ENCODE data around the gene SLFN5. TPM values are rescaled to one million over a fixed set of nuclear protein-coding genes. Genes with fewer than 3 reads are reported as not detected.
"Not testable (repeated sequence)": the region's sequence is repeated elsewhere in the genome, so short reads cannot be mapped to it uniquely, and the experiment has no call there.

SLFN5 gene
- total RNA-seq, 8 experiments from 2014 or later = 2.8 to 140 (median 19.2) TPM

DNA sequence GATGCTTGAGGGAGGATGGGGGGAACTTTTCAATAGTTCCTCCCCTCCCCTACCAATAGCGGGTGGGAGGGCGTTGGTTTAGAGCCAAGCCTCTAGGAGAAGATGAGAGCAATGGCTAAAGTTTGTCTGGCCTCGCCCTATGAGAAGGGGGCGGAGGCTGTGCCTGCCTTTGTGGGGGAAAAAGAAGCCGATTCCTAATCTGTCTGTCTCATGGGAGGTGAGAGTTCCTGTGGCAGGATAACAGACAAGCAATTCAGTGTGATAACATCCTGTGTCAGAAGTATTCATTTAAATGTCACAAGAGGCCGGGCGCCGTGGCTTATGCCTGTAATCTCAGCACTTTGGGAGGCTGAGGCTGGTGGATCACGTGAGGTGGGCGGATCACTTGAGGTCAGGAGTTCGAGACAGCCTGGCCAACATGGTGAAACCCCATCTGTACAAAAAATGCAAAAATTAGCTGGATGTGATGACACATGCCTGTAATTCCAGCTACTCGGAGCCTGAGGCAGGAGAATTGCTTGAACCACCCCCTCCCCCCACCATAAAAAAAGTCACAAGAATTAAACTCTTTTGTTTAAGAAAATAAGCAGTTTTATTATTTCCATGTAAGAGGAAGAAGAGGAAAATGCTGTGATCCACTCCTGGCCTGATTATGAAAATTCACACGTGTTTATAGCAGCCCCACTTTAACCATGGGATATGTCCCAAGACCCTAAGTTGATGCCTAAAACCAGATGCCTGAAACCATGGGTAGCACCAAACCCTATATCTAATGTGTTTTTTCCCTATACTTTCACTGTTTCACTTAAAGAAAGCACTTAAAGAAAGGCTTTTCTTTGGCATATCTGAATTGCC lies 1.7 kb downstream of the SLFN5 start:
- ATAC-seq (replicated peaks in 6 of 8) = peak; percentile 5 to 66 (median 52)
- in situ Hi-C loops (cut with MboI; ENCODE audit: low pct_unique_long_range_greater_than_20kb in 2 of 9, low sequenced_read_pairs in 9 of 9, unreplicated experiment in 9 of 9) = no loop called here
- H3K4me1 ChIP-seq (replicated peaks in 1 of 2) = peaks cover 12 to 24% of the 10 kb centered on the region in 2 donors
- WGBS, 10 experiments = 0 to 48% (median 7%) methylated on average over 3 to 7 of the region's 13 CpGs; no CpG with 5 or more reads in 3 of the 10 experiments
- peak overlapping the region; percentile 62 to 90 (median 68) for H3K4me3 ChIP-seq
- peak overlapping the region; percentile 80 to 94 for H3K27ac ChIP-seq

DNA sequence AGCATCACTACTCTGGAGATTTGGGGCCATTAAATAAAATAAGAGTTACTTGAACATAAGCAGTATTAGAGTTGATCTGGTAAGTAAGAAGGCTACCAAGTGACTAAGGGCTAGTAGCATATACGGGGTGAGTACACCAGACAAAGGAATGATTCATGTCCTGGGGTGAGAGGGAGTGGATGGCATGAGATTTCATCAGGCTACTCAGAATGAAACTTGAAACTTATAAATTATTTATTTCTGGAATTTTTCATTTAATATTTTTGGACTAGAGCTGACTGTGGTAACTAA lies 2.3 kb downstream of the SLFN5 start:
- 0% methylated on average over 1 of the region's 1 CpG; no CpG with 5 or more reads in 7 of the 10 experiments for whole genome bisulfite sequencing, 10 experiments
- Histone ChIP-seq H3K4me3 (peak overlapping the region; percentile 62 to 90 (median 68)), H3K4me1 (replicated peaks in 1 of 2) (peaks cover 12 to 24% of the 10 kb centered on the region in 2 donors), H3K27ac (peak overlapping the region; percentile 80 to 94)
- in situ Hi-C loops (cut with MboI; ENCODE audit: low pct_unique_long_range_greater_than_20kb in 2 of 9, low sequenced_read_pairs in 9 of 9, unreplicated experiment in 9 of 9) = no loop called here
- ATAC-seq (replicated peaks in 6 of 8) = peak in 6 of 8 experiments; percentile 4 to 48 (median 26)

DNA sequence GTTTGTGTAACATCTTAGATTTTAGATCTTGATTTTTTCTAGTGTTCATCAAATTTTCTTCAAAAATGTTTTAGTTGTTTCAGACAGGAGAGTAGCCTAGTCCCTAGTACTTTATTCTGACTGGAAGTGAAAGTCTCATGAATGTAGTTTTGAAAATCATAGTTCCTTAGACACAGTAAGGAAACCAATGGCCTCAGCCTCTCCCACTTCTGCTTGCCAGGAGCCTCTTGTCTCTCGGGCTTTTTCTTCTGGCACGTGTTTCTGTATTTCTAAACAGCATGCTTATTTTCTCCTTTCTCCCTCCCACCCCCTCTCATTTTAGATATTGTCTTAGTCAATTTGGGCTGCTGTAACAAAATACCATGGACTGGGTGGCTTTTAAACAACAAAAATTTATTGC lies 9.8 kb downstream of the SLFN5 start:
- in situ Hi-C loops (cut with MboI; ENCODE audit: low pct_unique_long_range_greater_than_20kb in 2 of 9, low sequenced_read_pairs in 9 of 9, unreplicated experiment in 9 of 9) = no loop called here

DNA sequence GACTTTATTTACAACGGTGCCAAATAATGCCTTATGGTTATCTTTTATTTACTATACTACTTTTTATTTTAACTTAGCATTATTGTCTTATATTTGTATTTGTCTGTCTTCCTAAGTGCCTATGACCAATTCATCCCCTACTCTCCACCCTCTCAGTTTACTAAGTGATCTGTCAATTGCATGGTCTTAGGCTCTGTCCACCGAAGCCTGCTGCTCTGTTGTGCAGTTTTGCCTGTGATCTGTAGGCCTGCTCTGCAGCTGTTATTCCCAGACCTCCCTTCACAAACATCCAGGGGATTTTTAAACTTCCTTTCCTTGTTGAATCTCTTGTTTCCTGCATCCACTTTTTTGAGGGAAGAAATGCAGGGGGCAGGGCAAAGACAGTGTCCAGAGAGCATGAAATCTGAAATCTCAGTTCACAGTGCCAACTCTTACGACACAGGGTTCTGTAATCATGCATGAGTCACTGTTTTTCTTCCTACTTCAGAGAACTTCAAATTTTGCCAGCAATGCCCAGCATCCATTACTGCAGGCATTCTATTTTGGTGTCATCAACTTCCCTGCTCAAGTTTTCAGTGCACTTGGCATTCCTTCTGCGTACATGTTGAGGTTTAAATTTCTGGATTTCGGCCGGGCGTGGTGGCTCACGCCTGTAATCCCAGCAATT lies 11.4 kb downstream of the SLFN5 start:
- in situ Hi-C loops (cut with MboI; ENCODE audit: low pct_unique_long_range_greater_than_20kb in 2 of 9, low sequenced_read_pairs in 9 of 9, unreplicated experiment in 9 of 9) = no loop called here
- peaks cover 0 to 17% of the 10 kb centered on the region in 2 donors for H3K4me1 ChIP-seq (replicated peaks in 1 of 2)
- no peak overlapping the region for H3K27ac ChIP-seq
- 16 to 93% (median 75%) methylated on average over 2 to 8 of the region's 8 CpGs for WGBS, 10 experiments
- ATAC-seq (replicated peaks in 6 of 8) = peak; percentile 19 to 66 (median 58)
- H3K4me3 ChIP-seq = no peak overlapping the region

More for the DNA sequence above, 9.8 kb downstream of the SLFN5 start:
- WGBS, 10 experiments = 0 to 100% (median 55%) methylated on average over 1 to 2 of the region's 2 CpGs; no CpG with 5 or more reads in 3 of the 10 experiments
- no peak overlapping the region for H3K4me3 ChIP-seq
- no peak overlapping the region for H3K27ac ChIP-seq
- no peak for ATAC-seq (replicated peaks in 6 of 8)
- peaks cover 0 to 16% of the 10 kb centered on the region in 2 donors for H3K4me1 ChIP-seq (replicated peaks in 1 of 2)

DNA sequence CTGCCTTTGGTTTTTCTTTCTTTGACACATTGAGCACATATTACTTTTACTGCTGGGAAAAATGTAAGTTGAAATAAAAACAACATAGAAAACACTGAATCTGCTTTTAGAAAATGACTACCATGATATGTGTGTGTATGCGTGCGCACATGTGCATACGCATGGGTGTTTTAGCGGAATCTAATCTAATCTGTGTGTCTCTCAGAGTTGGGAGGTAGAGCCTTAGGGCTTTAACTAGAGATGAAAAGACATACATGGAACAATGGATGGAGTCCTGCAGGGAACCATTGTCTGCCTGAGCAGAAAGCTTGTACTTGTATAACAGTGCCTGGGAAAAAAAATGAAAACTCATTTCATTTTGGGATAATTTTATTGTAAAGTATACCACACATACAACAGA lies 12.4 kb downstream of the SLFN5 start:
- H3K4me3 ChIP-seq = no peak overlapping the region
- WGBS, 10 experiments = 40 to 96% (median 88%) methylated on average over 1 to 4 of the region's 4 CpGs
- H3K27ac ChIP-seq = no peak overlapping the region
- peaks cover 0 to 17% of the 10 kb centered on the region in 2 donors for H3K4me1 ChIP-seq (replicated peaks in 1 of 2)
- no peak for ATAC-seq (replicated peaks in 6 of 8)
- in situ Hi-C loops (cut with MboI; ENCODE audit: low pct_unique_long_range_greater_than_20kb in 2 of 9, low sequenced_read_pairs in 9 of 9, unreplicated experiment in 9 of 9) = no loop called here

DNA sequence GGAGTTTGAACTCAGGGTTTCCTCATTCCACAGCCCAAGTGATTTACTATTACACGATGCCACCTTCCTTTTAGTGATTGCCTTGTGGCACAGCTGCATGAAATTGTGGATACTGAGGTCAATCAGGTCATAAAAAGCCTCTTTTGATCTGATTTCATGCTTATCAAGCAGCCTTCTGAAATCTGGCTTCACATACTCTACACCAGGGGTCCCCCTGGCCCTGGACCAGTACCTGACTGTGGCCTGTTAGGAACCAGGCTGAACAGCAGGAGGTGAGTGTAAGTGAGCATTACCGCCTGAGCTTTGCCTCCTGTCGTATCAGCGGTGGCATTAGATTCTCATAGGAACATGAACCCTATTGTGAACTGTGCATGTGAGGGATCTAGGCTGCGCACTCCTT lies 13.8 kb downstream of the SLFN5 start:
- in situ Hi-C loops (cut with MboI; ENCODE audit: low pct_unique_long_range_greater_than_20kb in 2 of 9, low sequenced_read_pairs in 9 of 9, unreplicated experiment in 9 of 9) = no loop called here
- 0 to 100% (median 78%) methylated on average over 1 to 3 of the region's 5 CpGs; no CpG with 5 or more reads in 1 of the 10 experiments for WGBS, 10 experiments
- peak in 3 of 8 experiments; percentile 4 to 7 (median 5) for ATAC-seq (replicated peaks in 6 of 8)

DNA sequence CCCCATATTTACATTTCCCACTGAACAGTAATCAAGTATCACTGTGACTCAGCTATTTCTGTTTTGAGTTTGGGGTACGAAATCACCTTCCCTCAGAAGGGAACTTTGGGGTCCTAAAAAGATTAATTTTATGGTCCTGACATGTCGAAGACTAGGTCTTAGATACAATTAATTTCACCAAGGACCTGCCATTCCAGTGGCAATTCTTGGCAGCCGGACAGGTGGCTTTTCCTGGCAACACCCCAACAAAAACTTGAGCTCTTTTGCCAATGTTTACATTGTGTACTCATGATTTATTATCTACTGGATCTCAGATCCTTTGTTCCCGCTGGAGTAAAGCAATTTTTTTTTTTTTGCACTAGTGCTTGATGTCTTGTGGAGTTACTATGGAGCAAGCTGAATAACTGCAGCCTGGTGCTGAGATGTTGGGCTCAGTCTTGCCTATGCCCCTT lies 14.4 kb downstream of the SLFN5 start:
- Histone ChIP-seq H3K4me1 (replicated peaks in 1 of 2) (peaks cover 0 to 17% of the 10 kb centered on the region in 2 donors), H3K4me3 (no peak overlapping the region), H3K27ac (no peak overlapping the region)
- in situ Hi-C loops (cut with MboI; ENCODE audit: low pct_unique_long_range_greater_than_20kb in 2 of 9, low sequenced_read_pairs in 9 of 9, unreplicated experiment in 9 of 9) = no loop called here
- WGBS, 10 experiments = 43 to 100% (median 68%) methylated on average over 1 to 4 of the region's 4 CpGs; no CpG with 5 or more reads in 1 of the 10 experiments
- ATAC-seq (replicated peaks in 6 of 8) = peak in 5 of 8 experiments; percentile 32 to 91 (median 64)

More for the DNA sequence above, 13.8 kb downstream of the SLFN5 start:
- no peak overlapping the region for H3K27ac ChIP-seq
- peaks cover 0 to 17% of the 10 kb centered on the region in 2 donors for H3K4me1 ChIP-seq (replicated peaks in 1 of 2)
- H3K4me3 ChIP-seq = no peak overlapping the region

DNA sequence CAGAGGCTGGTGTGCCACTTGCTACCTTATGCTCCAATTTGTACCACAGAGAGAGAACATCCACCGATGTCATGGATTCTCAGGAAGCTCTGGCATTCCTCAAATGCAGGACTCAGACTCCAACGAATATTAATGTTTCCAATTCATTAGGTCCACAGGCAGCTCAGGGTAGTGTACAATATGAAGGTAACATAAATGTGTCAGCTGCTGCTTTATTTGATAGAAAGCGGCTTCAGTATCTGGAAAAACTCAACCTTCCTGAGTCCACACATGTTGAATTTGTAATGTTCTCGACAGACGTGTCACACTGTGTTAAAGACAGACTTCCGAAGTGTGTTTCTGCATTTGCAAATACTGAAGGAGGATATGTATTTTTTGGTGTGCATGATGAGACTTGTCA lies 16.1 kb downstream of the SLFN5 start:
- Histone ChIP-seq H3K4me1 (replicated peaks in 1 of 2) (peaks cover 0 to 17% of the 10 kb centered on the region in 2 donors), H3K4me3 (no peak overlapping the region), H3K27ac (no peak overlapping the region)
- no peak for ATAC-seq (replicated peaks in 6 of 8)
- in situ Hi-C loops (cut with MboI; ENCODE audit: low pct_unique_long_range_greater_than_20kb in 2 of 9, low sequenced_read_pairs in 9 of 9, unreplicated experiment in 9 of 9) = no loop called here
- WGBS, 10 experiments = 57 to 96% (median 80%) methylated on average over 1 to 5 of the region's 6 CpGs; no CpG with 5 or more reads in 1 of the 10 experiments

DNA sequence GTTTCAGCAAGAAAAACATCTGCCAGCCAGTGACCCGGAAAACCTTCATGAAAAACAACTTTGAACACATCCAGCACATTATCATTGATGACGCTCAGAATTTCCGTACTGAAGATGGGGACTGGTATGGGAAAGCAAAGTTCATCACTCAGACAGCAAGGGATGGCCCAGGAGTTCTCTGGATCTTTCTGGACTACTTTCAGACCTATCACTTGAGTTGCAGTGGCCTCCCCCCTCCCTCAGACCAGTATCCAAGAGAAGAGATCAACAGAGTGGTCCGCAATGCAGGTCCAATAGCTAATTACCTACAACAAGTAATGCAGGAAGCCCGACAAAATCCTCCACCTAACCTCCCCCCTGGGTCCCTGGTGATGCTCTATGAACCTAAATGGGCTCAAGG lies 22.2 kb downstream of the SLFN5 start:
- no peak for ATAC-seq (replicated peaks in 6 of 8)
- 77 to 100% (median 94%) methylated on average over 2 to 5 of the region's 5 CpGs for WGBS, 10 experiments
- Histone ChIP-seq H3K4me1 (replicated peaks in 1 of 2) (no peaks in the 10 kb centered on the region), H3K27ac (no peak overlapping the region), H3K4me3 (no peak overlapping the region)
- in situ Hi-C loops (cut with MboI; ENCODE audit: low pct_unique_long_range_greater_than_20kb in 2 of 9, low sequenced_read_pairs in 9 of 9, unreplicated experiment in 9 of 9) = no loop called here

DNA sequence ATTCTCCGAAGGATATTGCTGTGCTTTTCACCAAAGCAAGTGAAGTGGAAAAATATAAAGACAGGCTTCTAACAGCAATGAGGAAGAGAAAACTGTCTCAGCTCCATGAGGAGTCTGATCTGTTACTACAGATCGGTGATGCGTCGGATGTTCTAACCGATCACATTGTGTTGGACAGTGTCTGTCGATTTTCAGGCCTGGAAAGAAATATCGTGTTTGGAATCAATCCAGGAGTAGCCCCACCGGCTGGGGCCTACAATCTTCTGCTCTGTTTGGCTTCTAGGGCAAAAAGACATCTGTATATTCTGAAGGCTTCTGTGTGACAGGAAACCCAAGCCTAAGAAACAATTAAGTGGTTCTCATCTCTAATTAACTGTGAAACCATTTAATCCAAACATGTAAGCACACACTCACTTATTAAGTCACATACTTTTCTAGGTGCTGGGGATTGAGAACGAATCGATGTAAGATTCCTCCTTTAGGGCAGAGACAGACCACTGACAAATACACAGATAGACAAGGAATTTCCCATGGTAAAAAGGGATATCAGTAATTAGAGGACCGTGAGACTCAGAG lies 22.8 kb downstream of the SLFN5 start:
- 60 to 100% (median 94%) methylated on average over 1 to 10 of the region's 11 CpGs; no CpG with 5 or more reads in 1 of the 10 experiments for WGBS, 10 experiments
- H3K27ac ChIP-seq = no peak overlapping the region
- ATAC-seq (replicated peaks in 6 of 8) = no peak
- no peak overlapping the region for H3K4me3 ChIP-seq
- no peaks in the 10 kb centered on the region for H3K4me1 ChIP-seq (replicated peaks in 1 of 2)
- in situ Hi-C loops (cut with MboI; ENCODE audit: low pct_unique_long_range_greater_than_20kb in 2 of 9, low sequenced_read_pairs in 9 of 9, unreplicated experiment in 9 of 9) = no loop called here

DNA sequence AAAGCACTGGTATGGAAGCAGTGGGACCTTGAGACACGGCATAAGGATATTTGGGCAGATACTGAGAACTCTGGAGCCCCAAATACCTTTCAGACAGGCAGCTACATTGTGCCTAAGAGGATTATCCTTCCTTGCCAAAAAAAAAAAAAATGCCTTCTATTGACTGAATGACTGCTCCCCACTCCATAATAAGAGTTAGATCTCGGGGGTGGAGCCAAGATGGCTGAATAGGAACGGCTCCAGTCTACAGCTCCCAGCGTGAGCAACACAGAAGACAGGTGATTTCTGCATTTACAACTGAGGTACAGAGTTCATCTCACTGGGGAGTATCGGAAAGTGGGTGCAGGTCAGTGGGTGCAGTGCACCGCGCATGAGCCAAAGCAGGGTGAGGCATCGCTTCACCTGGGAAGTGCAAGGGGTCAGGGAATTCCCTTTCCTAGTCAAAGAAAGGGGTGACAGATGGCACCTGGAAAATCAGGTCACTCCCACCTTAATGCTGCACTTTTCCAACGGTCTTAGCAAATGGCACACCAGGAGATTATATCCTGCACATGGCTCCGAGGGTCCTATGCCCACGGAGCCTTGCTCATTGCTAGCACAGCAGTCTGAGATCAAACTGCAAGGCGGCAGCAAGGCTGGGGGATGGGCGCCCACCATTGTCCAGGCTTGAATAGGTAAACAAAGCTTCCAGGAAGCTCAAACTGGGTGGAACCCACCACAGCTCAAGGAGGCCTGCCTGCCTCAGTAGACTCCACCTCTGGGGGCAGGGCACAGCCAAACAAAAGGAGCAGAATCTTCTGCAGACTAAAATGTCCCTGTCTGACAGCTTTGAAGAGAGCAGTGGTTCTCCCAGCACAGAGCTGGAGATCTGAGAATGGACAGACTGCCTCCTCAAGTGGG lies 31.5 kb downstream of the SLFN5 start:
- H3K4me1 ChIP-seq (replicated peaks in 1 of 2); ATAC-seq (replicated peaks in 6 of 8); in situ Hi-C loops (cut with MboI; ENCODE audit: low pct_unique_long_range_greater_than_20kb in 2 of 9, low sequenced_read_pairs in 9 of 9, unreplicated experiment in 9 of 9); H3K27ac ChIP-seq; H3K4me3 ChIP-seq: not testable (repeated sequence)
- WGBS, 10 experiments = 67 to 100% (median 89%) methylated on average over 1 to 4 of the region's 13 CpGs; no CpG with 5 or more reads in 3 of the 10 experiments

DNA sequence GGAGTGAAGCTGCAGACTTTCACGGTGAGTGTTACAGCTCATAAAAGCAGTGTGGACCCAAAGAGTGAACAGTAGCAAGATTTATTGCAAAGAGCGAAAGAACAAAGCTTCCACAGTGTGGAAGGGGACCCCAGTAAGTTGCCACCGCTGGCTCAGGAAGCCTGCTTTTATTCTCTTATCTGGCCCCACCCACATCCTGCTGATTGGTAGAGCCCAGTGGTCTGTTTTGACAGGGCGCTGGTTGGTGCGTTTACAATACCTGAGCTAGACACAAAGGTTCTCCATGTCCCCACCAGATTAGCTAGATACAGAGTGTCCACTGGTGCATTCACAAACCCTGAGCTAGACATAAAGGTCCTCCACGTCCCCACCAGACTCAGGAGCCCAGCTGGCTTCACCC lies 35.6 kb downstream of the SLFN5 start:
- ATAC-seq (replicated peaks in 6 of 8); in situ Hi-C loops (cut with MboI; ENCODE audit: low pct_unique_long_range_greater_than_20kb in 2 of 9, low sequenced_read_pairs in 9 of 9, unreplicated experiment in 9 of 9); H3K27ac ChIP-seq; H3K4me1 ChIP-seq (replicated peaks in 1 of 2); H3K4me3 ChIP-seq: not testable (repeated sequence)
- WGBS, 10 experiments = 80 to 100% (median 88%) methylated on average over 1 to 3 of the region's 6 CpGs; no CpG with 5 or more reads in 5 of the 10 experiments

Measured in motor neuron (in vitro differentiated cells).